ENCODE measurements around the gene GNG12.

The GNG12 gene

GRCh38 chr1:67752306-67752705 is 81.0 kb downstream of the GNG12 start:
- peaks cover 25% of the 10 kb centered on the region for H3K4me1 ChIP-seq (ENCODE audit: control insufficient read depth, insufficient read depth, low read length)
- H3K27me3 ChIP-seq (ENCODE audit: control insufficient read depth, insufficient read depth, low read length), result no peaks in the 10 kb centered on the region
- no peak overlapping the region for H3K27ac ChIP-seq (ENCODE audit: low read depth, low read length)
- no peak overlapping the region for H3K9ac ChIP-seq (ENCODE audit: low read length)
- H3K36me3 ChIP-seq (ENCODE audit: control insufficient read depth, insufficient read depth, low read length), result no peaks in the 10 kb centered on the region
- H3K4me3 ChIP-seq (ENCODE audit: low read length), result no peak overlapping the region

- H3K4me3 ChIP-seq (ENCODE audit: low read length), result no peak overlapping the region
- no peaks in the 10 kb centered on the region for H3K27me3 ChIP-seq (ENCODE audit: control insufficient read depth, insufficient read depth, low read length)
- no peak overlapping the region for H3K9ac ChIP-seq (ENCODE audit: low read length)
- no peaks in the 10 kb centered on the region for H3K36me3 ChIP-seq (ENCODE audit: control insufficient read depth, insufficient read depth, low read length)
- peaks cover 25% of the 10 kb centered on the region for H3K4me1 ChIP-seq (ENCODE audit: control insufficient read depth, insufficient read depth, low read length)
- H3K27ac ChIP-seq (ENCODE audit: low read depth, low read length), result peak overlapping the region; percentile 80
Measured at GRCh38 chr1:67750691-67751054, 82.6 kb downstream of the GNG12 start.

- Histone ChIP-seq H3K9ac (ENCODE audit: low read length) (no peak overlapping the region), H3K4me1 (ENCODE audit: control insufficient read depth, insufficient read depth, low read length) (peaks cover 25% of the 10 kb centered on the region), H3K27me3 (ENCODE audit: control insufficient read depth, insufficient read depth, low read length) (no peaks in the 10 kb centered on the region), H3K36me3 (ENCODE audit: control insufficient read depth, insufficient read depth, low read length) (no peaks in the 10 kb centered on the region), H3K4me3 (ENCODE audit: low read length) (peak overlapping the region; percentile 6), H3K27ac (ENCODE audit: low read depth, low read length) (peak overlapping the region; percentile 80)
Measured at GRCh38 chr1:67749844-67750690, 83.2 kb downstream of the GNG12 start.

DNA sequence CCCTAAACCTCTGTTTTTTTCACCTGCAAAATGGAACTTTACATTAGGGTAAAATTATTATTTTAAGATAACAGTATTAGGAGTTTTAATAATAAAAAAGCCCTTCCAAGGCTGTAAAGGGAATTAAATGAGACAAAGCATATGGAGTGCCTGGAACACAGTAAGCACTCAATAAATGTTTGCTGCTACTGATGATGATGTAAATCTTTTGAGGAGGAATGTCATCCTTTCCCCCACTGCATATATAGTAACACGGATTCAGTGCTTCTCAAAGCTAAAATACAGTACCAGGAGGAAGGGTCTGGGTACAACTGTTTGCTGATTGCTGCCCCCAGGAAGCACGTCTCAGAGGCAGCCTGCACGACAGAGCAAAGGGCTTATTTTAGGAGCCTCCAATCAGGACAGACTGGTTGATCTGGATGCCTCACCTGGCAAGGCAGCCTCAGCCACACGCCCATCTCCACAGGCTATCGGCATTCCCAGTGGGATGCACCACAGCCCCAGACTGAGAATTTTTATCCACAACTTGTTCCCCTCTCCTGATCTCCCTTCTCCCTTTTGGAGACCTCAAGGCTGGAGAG is 83.9 kb downstream of the GNG12 start:
- no peak overlapping the region for H3K9ac ChIP-seq (ENCODE audit: low read length)
- H3K27ac ChIP-seq (ENCODE audit: low read depth, low read length), result peak overlapping the region; percentile 80

DNA sequence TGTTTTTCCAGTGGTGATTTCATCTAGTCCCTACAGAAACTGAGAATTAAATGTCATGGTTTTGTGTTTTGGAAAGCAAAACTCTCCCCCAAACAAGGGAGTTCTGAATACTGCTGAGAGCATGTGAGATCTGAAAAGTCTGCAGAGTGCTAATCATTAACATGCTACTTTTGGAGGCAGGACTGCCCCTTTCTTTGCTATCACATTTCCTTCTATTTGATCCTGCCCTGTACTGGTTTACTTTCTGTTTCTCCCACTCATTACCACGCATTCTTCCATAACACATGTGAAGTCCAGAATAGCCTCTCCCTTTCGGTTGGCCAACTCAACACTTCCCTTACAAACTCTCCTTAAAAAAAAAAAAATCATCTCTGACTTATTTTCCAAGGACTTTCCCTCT is 84.6 kb downstream of the GNG12 start:
- no peaks in the 10 kb centered on the region for H3K36me3 ChIP-seq (ENCODE audit: control insufficient read depth, insufficient read depth, low read length)
- H3K27ac ChIP-seq (ENCODE audit: low read depth, low read length), result peak overlapping the region; percentile 80
- no peak overlapping the region for H3K9ac ChIP-seq (ENCODE audit: low read length)
- H3K4me1 ChIP-seq (ENCODE audit: control insufficient read depth, insufficient read depth, low read length), result peaks cover 25% of the 10 kb centered on the region
- no peaks in the 10 kb centered on the region for H3K27me3 ChIP-seq (ENCODE audit: control insufficient read depth, insufficient read depth, low read length)
- H3K4me3 ChIP-seq (ENCODE audit: low read length), result peak overlapping the region; percentile 31

More for the DNA sequence above, 83.9 kb downstream of the GNG12 start:
- Histone ChIP-seq H3K27me3 (ENCODE audit: control insufficient read depth, insufficient read depth, low read length) (no peaks in the 10 kb centered on the region), H3K36me3 (ENCODE audit: control insufficient read depth, insufficient read depth, low read length) (no peaks in the 10 kb centered on the region), H3K4me3 (ENCODE audit: low read length) (peak overlapping the region; percentile 31), H3K4me1 (ENCODE audit: control insufficient read depth, insufficient read depth, low read length) (peaks cover 25% of the 10 kb centered on the region)

- Histone ChIP-seq H3K4me3 (ENCODE audit: low read length) (peak overlapping the region; percentile 31), H3K27me3 (ENCODE audit: control insufficient read depth, insufficient read depth, low read length) (no peaks in the 10 kb centered on the region), H3K4me1 (ENCODE audit: control insufficient read depth, insufficient read depth, low read length) (peaks cover 25% of the 10 kb centered on the region), H3K36me3 (ENCODE audit: control insufficient read depth, insufficient read depth, low read length) (no peaks in the 10 kb centered on the region), H3K9ac (ENCODE audit: low read length) (no peak overlapping the region), H3K27ac (ENCODE audit: low read depth, low read length) (peak overlapping the region; percentile 80)
Measured at GRCh38 chr1:67747671-67748546, 85.4 kb downstream of the GNG12 start.

DNA sequence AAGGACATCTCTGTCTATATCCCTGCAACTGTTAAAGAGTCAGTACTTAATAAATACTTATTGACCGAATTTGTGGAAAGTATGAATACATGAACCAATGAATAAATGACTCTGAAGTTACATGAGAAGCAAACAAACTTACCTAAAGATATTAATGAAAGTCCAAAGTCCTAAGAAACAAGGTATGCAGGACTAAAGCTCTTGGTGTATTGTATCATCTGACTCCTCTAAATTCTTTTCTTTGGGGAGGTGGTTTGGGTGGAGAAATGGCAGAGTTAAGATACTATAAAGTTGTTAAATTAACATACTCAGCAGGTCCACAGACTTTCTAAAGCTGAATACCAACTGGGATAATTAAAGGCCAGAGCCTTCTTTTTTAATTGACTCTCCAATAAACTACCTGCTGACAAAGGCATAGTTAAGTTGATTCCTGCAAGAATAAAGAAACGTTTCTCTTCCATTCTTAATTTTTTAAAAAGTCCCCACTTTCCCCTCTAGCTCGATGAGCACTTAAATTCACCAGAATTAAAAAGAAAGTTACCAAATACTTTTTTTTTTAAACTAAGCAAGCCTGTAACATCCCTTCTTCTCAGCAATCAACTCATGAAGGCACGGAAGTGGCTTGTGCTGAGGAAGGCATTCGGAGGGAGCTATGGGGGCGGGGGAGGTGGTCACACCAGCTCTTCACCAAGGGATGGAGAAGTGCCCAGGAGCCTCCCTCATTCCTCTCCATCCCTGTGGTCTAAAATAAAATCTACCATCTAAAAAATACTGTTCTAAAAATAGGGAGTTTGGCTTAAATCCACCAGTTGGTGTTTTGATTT is 87.2 kb downstream of the GNG12 start:
- Histone ChIP-seq H3K4me1 (ENCODE audit: control insufficient read depth, insufficient read depth, low read length) (peaks cover 25% of the 10 kb centered on the region), H3K36me3 (ENCODE audit: control insufficient read depth, insufficient read depth, low read length) (no peaks in the 10 kb centered on the region), H3K27me3 (ENCODE audit: control insufficient read depth, insufficient read depth, low read length) (no peaks in the 10 kb centered on the region), H3K27ac (ENCODE audit: low read depth, low read length) (no peak overlapping the region), H3K4me3 (ENCODE audit: low read length) (no peak overlapping the region), H3K9ac (ENCODE audit: low read length) (no peak overlapping the region)

DNA sequence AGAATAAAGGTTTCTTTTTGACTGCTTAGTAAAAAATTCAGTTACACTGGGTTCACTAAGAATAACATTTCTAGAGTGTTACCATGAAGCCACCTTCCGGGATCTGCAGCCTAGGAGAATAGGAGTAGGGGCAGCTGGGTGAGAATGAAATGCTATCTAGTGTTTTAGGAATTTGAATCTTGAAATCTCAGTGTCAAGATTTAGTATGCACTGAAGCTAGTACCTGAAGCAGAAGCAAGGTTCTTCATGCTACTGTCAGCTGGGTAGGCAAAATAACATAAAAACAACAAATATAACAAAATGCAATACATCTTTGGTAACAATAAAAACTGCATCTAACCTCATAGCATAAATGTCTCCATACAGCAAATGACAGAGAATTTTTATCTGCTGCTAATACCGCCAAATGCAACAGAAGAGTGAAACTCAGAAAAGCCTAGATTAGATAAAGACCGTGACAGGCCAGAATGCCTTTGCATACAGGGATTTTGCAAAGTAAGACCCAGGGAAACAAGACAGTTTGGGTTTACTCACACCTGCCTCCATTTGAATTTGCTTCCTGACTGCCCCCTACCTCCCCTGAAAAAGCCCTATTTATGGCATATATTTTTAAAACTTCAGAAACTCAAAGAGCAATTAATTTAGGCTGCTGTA is 90.1 kb downstream of the GNG12 start:
- Histone ChIP-seq H3K27me3 (ENCODE audit: control insufficient read depth, insufficient read depth, low read length) (no peaks in the 10 kb centered on the region), H3K9ac (ENCODE audit: low read length) (no peak overlapping the region), H3K27ac (ENCODE audit: low read depth, low read length) (no peak overlapping the region), H3K4me1 (ENCODE audit: control insufficient read depth, insufficient read depth, low read length) (peaks cover 7% of the 10 kb centered on the region), H3K36me3 (ENCODE audit: control insufficient read depth, insufficient read depth, low read length) (no peaks in the 10 kb centered on the region), H3K4me3 (ENCODE audit: low read length) (no peak overlapping the region)

DNA sequence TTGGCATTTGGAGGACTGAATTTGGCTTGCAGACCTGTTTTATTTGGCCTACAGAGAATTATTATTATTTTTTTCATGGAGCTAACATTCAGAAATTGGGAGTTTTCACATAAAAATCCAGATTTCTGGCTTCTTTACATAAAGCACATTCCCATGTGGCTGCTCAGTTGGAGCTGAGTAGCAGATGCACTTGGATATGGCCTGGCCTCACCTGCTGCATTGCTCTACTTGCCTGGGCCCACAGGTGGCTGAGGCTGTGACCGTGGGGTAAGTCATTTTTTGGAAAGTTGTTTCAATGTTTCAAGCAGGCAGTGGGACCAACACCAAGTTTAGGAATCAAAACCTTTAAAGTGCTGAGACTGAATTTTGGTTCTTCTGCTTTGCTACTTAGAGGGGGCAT is 91.5 kb downstream of the GNG12 start:
- H3K9ac ChIP-seq (ENCODE audit: low read length), result no peak overlapping the region
- H3K36me3 ChIP-seq (ENCODE audit: control insufficient read depth, insufficient read depth, low read length), result no peaks in the 10 kb centered on the region
- H3K4me3 ChIP-seq (ENCODE audit: low read length), result no peak overlapping the region
- no peaks in the 10 kb centered on the region for H3K27me3 ChIP-seq (ENCODE audit: control insufficient read depth, insufficient read depth, low read length)
- H3K4me1 ChIP-seq (ENCODE audit: control insufficient read depth, insufficient read depth, low read length), result no peaks in the 10 kb centered on the region
- H3K27ac ChIP-seq (ENCODE audit: low read depth, low read length), result no peak overlapping the region

- Histone ChIP-seq H3K9ac (ENCODE audit: low read length) (no peak overlapping the region), H3K4me1 (ENCODE audit: control insufficient read depth, insufficient read depth, low read length) (no peaks in the 10 kb centered on the region), H3K4me3 (ENCODE audit: low read length) (no peak overlapping the region), H3K27me3 (ENCODE audit: control insufficient read depth, insufficient read depth, low read length) (no peaks in the 10 kb centered on the region), H3K36me3 (ENCODE audit: control insufficient read depth, insufficient read depth, low read length) (no peaks in the 10 kb centered on the region), H3K27ac (ENCODE audit: low read depth, low read length) (no peak overlapping the region)
Measured at GRCh38 chr1:67741121-67741520, 92.1 kb downstream of the GNG12 start.

- no peak overlapping the region for H3K9ac ChIP-seq (ENCODE audit: low read length)
- H3K36me3 ChIP-seq (ENCODE audit: control insufficient read depth, insufficient read depth, low read length), result no peaks in the 10 kb centered on the region
- H3K4me1 ChIP-seq (ENCODE audit: control insufficient read depth, insufficient read depth, low read length), result no peaks in the 10 kb centered on the region
- no peak overlapping the region for H3K27ac ChIP-seq (ENCODE audit: low read depth, low read length)
- no peaks in the 10 kb centered on the region for H3K27me3 ChIP-seq (ENCODE audit: control insufficient read depth, insufficient read depth, low read length)
- H3K4me3 ChIP-seq (ENCODE audit: low read length), result no peak overlapping the region
Measured at GRCh38 chr1:67740543-67740942, 92.7 kb downstream of the GNG12 start.

Data from rectal smooth muscle tissue (tissue), 1 donor.